ENCODE results near the gene ACBD4. TPM values are rescaled to one million over a fixed set of nuclear protein-coding genes. Genes with fewer than 3 reads are reported as not detected.
A peak's percentile ranks its signal among the peaks of the same experiment; 100 is the strongest.

ACBD4 gene
- total and polyA plus RNA-seq, 2 of the 13 experiments (the other 11 are each of a cell fraction or from before 2014, with no cell fraction given): 16.1 to 26.9 TPM

GRCh38 chr17:45170280-45170930, 34.9 kb downstream of the ACBD4 start (continued):
- no peak for TF ChIP-seq POGK (CRISPR knock-in tag; conservative IDR thresholded peaks at IDR 0.05)
- no peak for TF ChIP-seq ZNF776 (CRISPR knock-in tag; IDR thresholded peaks at IDR 0.05)
- TF ChIP-seq RBAK (CRISPR knock-in tag; IDR thresholded peaks at IDR 0.05): no peak
- peak in 1 of 2 experiments; percentile 42; a peak in 2 of 4 replicates for TF ChIP-seq POLR2A (IDR thresholded peaks at IDR 0.05; ENCODE audit: insufficient read depth in 1 of 2, low read depth in 2 of 2, low read length in 2 of 2)
- TF ChIP-seq MNT (IDR thresholded peaks at IDR 0.05): no peak
- 0 out of 2 replicates have a peak, but pooled peaks have one; percentile 18 for TF ChIP-seq ZC3H4 (CRISPR knock-in tag; IDR thresholded peaks at IDR 0.05; ENCODE audit: borderline replicate concordance)

- no peak for FAIRE-seq
- BruUV-seq (replicated peaks): TSS peak; percentile 86
- Histone ChIP-seq H4K20me1 (ENCODE audit: insufficient read depth, low read length) (no peaks in the 10 kb centered on the region), H3K9ac (ENCODE audit: insufficient read depth, low read depth, low read length) (peak overlapping the region; percentile 93), H3K36me3 (replicated peaks in 1 of 2; ENCODE audit: control insufficient read depth in 1 of 2, insufficient read depth in 2 of 2, low read length in 2 of 2) (peaks cover 10 to 22% of the 10 kb centered on the region in 2 experiments), H3K79me2 (ENCODE audit: insufficient read depth, low read length) (no peaks in the 10 kb centered on the region), H2AFZ (ENCODE audit: low read length) (no peak overlapping the region), H3K9me3 (ENCODE audit: low read length) (no peaks in the 10 kb centered on the region), H3K4me1 (ENCODE audit: insufficient read depth, low read length) (peaks cover 62% of the 10 kb centered on the region), H3K4me2 (ENCODE audit: low read depth, low read length) (peak overlapping the region; percentile 100), H3K27ac (ENCODE audit: extremely low read length, insufficient read depth, low read length) (peak overlapping the region; percentile 97), H3K27me3 (ENCODE audit: control insufficient read depth in 1 of 2, insufficient read depth in 2 of 2, low read length in 2 of 2) (no peaks in the 10 kb centered on the region), H3K4me3 (replicated peaks in 1 of 3; ENCODE audit: insufficient read depth in 1 of 3, low read depth in 2 of 3, low read length in 3 of 3) (peak overlapping the region in 1 of 3 experiments; percentile 68; a peak in 2 of 6 replicates)
- ChIA-PET POLR2A (interaction anchor here (1.2 to 24.3 kb wide), 12 partner anchors 12 to 58 kb away, joined by 3 to 2487 read pairs (median 36); partner anchors contain the start of genes ACBD4, HEXIM1 and HEXIM2), CTCF (ENCODE audit: low intra/inter-chr PET ratio, low total read pairs) (interaction anchor here (1.1 kb wide), 1 partner anchor 36 kb away, joined by 5 read pairs; the partner anchor contains the start of gene ACBD4)
- in situ Hi-C loops (cut with HindIII; ENCODE audit: extremely low pct_ligation_motif_present, low pct_unique_long_range_greater_than_20kb) (no loop called here), intact Hi-C loops (cut with micrococcal nuclease; ENCODE audit: unreplicated experiment) (no loop called here)
- 27% methylated on average over 2 of the region's 5 CpGs for WGBS (ENCODE audit: low lambda C conversion rate)
- peak; percentile 0 for ATAC-seq
- no peak for DNase-seq (ENCODE audit: low spot score)
- TF ChIP-seq ZNF331 (CRISPR knock-in tag; IDR thresholded peaks at IDR 0.05) (no peak), JUND (CRISPR knock-in tag; IDR thresholded peaks at IDR 0.05) (no peak), ZFP90 (CRISPR knock-in tag; IDR thresholded peaks at IDR 0.05; ENCODE audit: borderline replicate concordance) (peak; percentile 89; the same call in 1 of the 2 replicates), NR3C1 (CRISPR knock-in tag; IDR thresholded peaks at IDR 0.05) (no peak), TMF1 (CRISPR knock-in tag; IDR thresholded peaks at IDR 0.05; ENCODE audit: low read depth) (no peak), BRD4 (CRISPR knock-in tag; IDR thresholded peaks at IDR 0.05) (peak; percentile 16; the same call in 1 of the 2 replicates), ZNF740 (CRISPR knock-in tag; IDR thresholded peaks at IDR 0.05) (0 out of 2 replicates have a peak, but pooled peaks have one; percentile 13), ZFP41 (CRISPR knock-in tag; IDR thresholded peaks at IDR 0.05; ENCODE audit: borderline replicate concordance) (peak; percentile 65; the same call in 1 of the 2 replicates), SNAI1 (CRISPR knock-in tag; IDR thresholded peaks at IDR 0.05; ENCODE audit: borderline replicate concordance) (0 out of 2 replicates have a peak, but pooled peaks have one; percentile 63), HNF4A (CRISPR knock-in tag; IDR thresholded peaks at IDR 0.05) (no peak)
Observed at GRCh38 chr17:45170931-45171337, 35.4 kb downstream of the ACBD4 start.
